HepG2 (cell line): ENCODE measurements around the gene MEAK7. TPM values are rescaled to one million over a fixed set of nuclear protein-coding genes. Genes with fewer than 3 reads are reported as not detected.
A peak's percentile ranks its signal among the peaks of the same experiment; 100 is the strongest.

Source experiments
- DNMT3B ChIP-seq: conservative IDR thresholded peaks from 2 replicates; pipeline ENCODE4 v1.6.1; 2016; ENCODE audit warnings: missing biosample characterization, control low read depth
- HNF1B ChIP-seq: sonication (generic); formaldehyde crosslinking; IDR thresholded peaks from 2 replicates; pipeline ENCODE4 v1.5.1; 2020; ENCODE audit warnings: mild to moderate bottlenecking, moderate library complexity, missing genetic modification reagents
- KDM2A ChIP-seq: sonication (generic); formaldehyde crosslinking; IDR thresholded peaks from 2 replicates; pipeline ENCODE4 v1.4.0; 2020; ENCODE audit warnings: low read depth, missing genetic modification reagents, borderline replicate concordance
- KLF13 ChIP-seq: sonication (generic); formaldehyde crosslinking; IDR thresholded peaks from 2 replicates; pipeline ENCODE4 v1.4.0; 2020; ENCODE audit warnings: mild to moderate bottlenecking, missing genetic modification reagents
- NFAT5 ChIP-seq: sonication (generic); formaldehyde crosslinking; IDR thresholded peaks from 2 replicates; pipeline ENCODE4 v1.4.0; 2020; ENCODE audit warnings: missing genetic modification reagents
- PITX1 ChIP-seq: sonication (generic); formaldehyde crosslinking; IDR thresholded peaks from 2 replicates; pipeline ENCODE4 v1.5.1; 2020; ENCODE audit warnings: mild to moderate bottlenecking, missing genetic modification reagents
- REPIN1 ChIP-seq: sonication (generic); formaldehyde crosslinking; IDR thresholded peaks from 2 replicates; pipeline ENCODE4 v1.8.0; 2022; ENCODE audit warnings: missing genetic modification reagents, low read depth, mild to moderate bottlenecking, borderline replicate concordance
- STAT6 ChIP-seq: sonication (generic); formaldehyde crosslinking; IDR thresholded peaks from 2 replicates; pipeline ENCODE4 v1.4.0; 2020; ENCODE audit warnings: missing genetic modification reagents, mild to moderate bottlenecking, borderline replicate concordance
- TCF7L2 ChIP-seq: IDR thresholded peaks from 2 replicates; pipeline ENCODE4 v1.6.1; 2011; ENCODE audit warnings: mild to moderate bottlenecking, low read depth, low read length, moderate library complexity
- THAP7 ChIP-seq: sonication (generic); formaldehyde crosslinking; IDR thresholded peaks from 2 replicates; pipeline ENCODE4 v1.8.1; 2023; ENCODE audit warnings: mild to moderate bottlenecking, missing genetic modification reagents
- ZNF574 ChIP-seq: sonication (generic); formaldehyde crosslinking; IDR thresholded peaks from 2 replicates; pipeline ENCODE4 v1.4.0; 2020; ENCODE audit warnings: missing genetic modification reagents
- ZNF747 ChIP-seq: sonication (generic); formaldehyde crosslinking; IDR thresholded peaks from 2 replicates; pipeline ENCODE4 v1.8.1; 2023; ENCODE audit warnings: missing genetic modification reagents, mild to moderate bottlenecking, borderline replicate concordance
- polyA plus RNA-seq, 8 experiments: library from polyadenylated mRNA; depleted of rRNA in 3 of 8; stranded (reverse) in 7 of 8; unstranded in 1 of 8; fragments of >200 nt; fragmentation: Illumina TruSeq in 4 of 8; extraction: Trizol in 4 of 8; gene quantifications; 2 replicates each; pipeline versions ENCODE4 v1.2.1 to v1.2.3, GENCODE V29; 2011 to 2016; ENCODE audit warnings: low read depth in 4 of 8, missing spikeins in 1 of 8, mixed read lengths in 1 of 8; ENCODE audit not compliant: insufficient read depth in 1 of 8
- total RNA-seq, 5 experiments: library from RNA; depleted of rRNA; stranded (reverse); fragments of >200 nt; fragmentation: Illumina TruSeq; extraction: Trizol; gene quantifications; 2 replicates each; pipeline ENCODE4 v1.2.3, GENCODE V29; 2016; ENCODE audit warnings: low read depth in 1 of 5

Gene MEAK7
- total and polyA plus RNA-seq, 2 of the 13 experiments (the other 11 are each of a cell fraction or from before 2014, with no cell fraction given): 11.8 to 14.7 TPM

- TF ChIP-seq NFAT5 (CRISPR knock-in tag): peak; percentile 69; the same call in 1 of the 2 replicates
- TF ChIP-seq KDM2A (CRISPR knock-in tag): peak; percentile 38; the same call in 1 of the 2 replicates
- peak; percentile 82 for TF ChIP-seq HNF1B
- peak; percentile 59; the same call in 1 of the 2 replicates for TF ChIP-seq ZNF747
- TF ChIP-seq THAP7 (CRISPR knock-in tag): peak; percentile 79; the same call in 1 of the 2 replicates
- peak; percentile 56; the same call in 1 of the 2 replicates for TF ChIP-seq PITX1 (CRISPR knock-in tag)
- TF ChIP-seq DNMT3B: 0 out of 2 replicates have a peak, but pooled peaks have one; percentile 35
- TF ChIP-seq KLF13: no peak
- no peak for TF ChIP-seq STAT6 (CRISPR knock-in tag)
- peak; percentile 34; the same call in 1 of the 2 replicates for TF ChIP-seq ZNF574 (CRISPR knock-in tag)
- no peak for TF ChIP-seq TCF7L2
- TF ChIP-seq REPIN1 (CRISPR knock-in tag): 0 out of 2 replicates have a peak, but pooled peaks have one; percentile 44
These were observed 10.7 kb upstream of the MEAK7 start (continued) for GRCh38 chr16:84514874-84515835.
